ENCODE measurements around the gene NCK2. TPM values are rescaled to one million over a fixed set of nuclear protein-coding genes. Genes with fewer than 3 reads are reported as not detected.

The NCK2 gene
- total RNA-seq, 1 experiment from 2014 or later = 49.2 TPM

GRCh38 chr2:105856581-105856980, 111.9 kb downstream of the NCK2 start:
- H3K27ac ChIP-seq (ENCODE audit: insufficient read length, low read depth, low read length) = no peak overlapping the region
- no peak overlapping the region for H3K56ac ChIP-seq (ENCODE audit: insufficient read length, low read depth, low read length)
- Mint-ChIP-seq H3K4me1 (peaks cover 29 to 34% of the 10 kb centered on the region in 2 experiments), H3K27me3 (ENCODE audit: low read depth) (no peaks in the 10 kb centered on the region), H3K9me3 (no peaks in the 10 kb centered on the region), H3K27ac (no peak overlapping the region; a peak in 1 of 7 replicates), H3K4me3 (no peak overlapping the region), H3K36me3 (ENCODE audit: insufficient read depth in 1 of 3, low read depth in 3 of 3) (peaks cover 9 to 23% (median 19%) of the 10 kb centered on the region in 3 experiments; a peak in 6 of 7 replicates)
- no peak overlapping the region for H2BK120ac ChIP-seq (ENCODE audit: low read depth, low read length, poor library complexity, severe bottlenecking)
- no peak for DNase-seq
- H3K27me3 ChIP-seq (ENCODE audit: insufficient read depth, low read length) = no peaks in the 10 kb centered on the region
- H3K14ac ChIP-seq (ENCODE audit: insufficient read depth, low read length) = no peak overlapping the region
- peaks cover 1% of the 10 kb centered on the region; the same call in 1 of the 2 replicates for H3K79me2 ChIP-seq (ENCODE audit: insufficient read depth, low read length)
- no peaks in the 10 kb centered on the region for H3K23me2 ChIP-seq (ENCODE audit: insufficient read length, low read depth, low read length, poor library complexity, severe bottlenecking)
- H2BK5ac ChIP-seq (ENCODE audit: insufficient read length, low read length) = no peak overlapping the region
- H3K4me1 ChIP-seq (ENCODE audit: insufficient read depth, low read length) = peaks cover 7% of the 10 kb centered on the region; the same call in 1 of the 2 replicates
- no peak for TF ChIP-seq CTCF (conservative IDR thresholded peaks at IDR 0.05)
- H3K18ac ChIP-seq (ENCODE audit: insufficient read length, low read depth, low read length) = no peak overlapping the region
- peaks cover 3% of the 10 kb centered on the region for H3K79me1 ChIP-seq (ENCODE audit: insufficient read depth, low read depth, low read length, poor library complexity, severe bottlenecking)
- no peak overlapping the region for H4K8ac ChIP-seq (replicated peaks; ENCODE audit: insufficient read length, low read depth, low read length)
- H3K9me3 ChIP-seq (ENCODE audit: control insufficient read depth, low read depth, low read length) = no peaks in the 10 kb centered on the region
- no peak overlapping the region for H3K4me2 ChIP-seq (ENCODE audit: insufficient read depth, insufficient read length, low read length)
- H3K23ac ChIP-seq (ENCODE audit: insufficient read length, low read depth, low read length) = no peak overlapping the region
- H2AK5ac ChIP-seq (ENCODE audit: insufficient read length, low read length) = no peak overlapping the region
- H4K5ac ChIP-seq (ENCODE audit: insufficient read length, low read depth, low read length) = no peak overlapping the region
- H2AFZ ChIP-seq (ENCODE audit: low read length) = no peak overlapping the region
- H4K20me1 ChIP-seq (ENCODE audit: control insufficient read depth, insufficient read depth, insufficient read length) = no peaks in the 10 kb centered on the region
- no peak overlapping the region for H2BK20ac ChIP-seq (ENCODE audit: low read depth, low read length, poor library complexity, severe bottlenecking)
- no peak overlapping the region for H2BK12ac ChIP-seq (ENCODE audit: insufficient read length, low read depth, low read length)
- H3T11ph ChIP-seq (ENCODE audit: low read length) = no peak overlapping the region
- no peak overlapping the region for H2BK15ac ChIP-seq (ENCODE audit: low read depth, low read length)
- WGBS (ENCODE audit: extremely low coverage, insufficient read length, low lambda C conversion rate) = no CpG with 5 or more reads among the region's 3 CpGs
- H3K9ac ChIP-seq (ENCODE audit: extremely low read depth, insufficient read length, low read length) = no peak overlapping the region
- no peak overlapping the region for H4K91ac ChIP-seq (ENCODE audit: insufficient read length, low read depth, low read length)
- no peak overlapping the region for H3K4ac ChIP-seq (ENCODE audit: low read depth, low read length)
